PFSK-1 (cell line): Measurements from ENCODE around the gene CLEC1B.

Experiments
- FOXP2 ChIP-seq: optimal IDR thresholded peaks from 2 replicates; pipeline ENCODE3; 2011; ENCODE audit warnings: borderline replicate concordance, control low read depth, inconsistent platforms; ENCODE audit not compliant: insufficient read depth; ENCODE audit errors: extremely low read length, extremely low read depth
- POLR2AphosphoS5 ChIP-seq: IDR thresholded peaks from 2 replicates; pipeline ENCODE4 v1.6.1; 2012; ENCODE audit warnings: low read depth, mild to moderate bottlenecking, control low read depth, low read length, moderate library complexity
- SIN3A ChIP-seq: IDR thresholded peaks from 2 replicates; pipeline ENCODE4 v1.6.1; 2012; ENCODE audit warnings: mild to moderate bottlenecking, low read length, moderate library complexity, borderline replicate concordance; ENCODE audit not compliant: insufficient read depth
- TAF1 ChIP-seq: IDR thresholded peaks from 2 replicates; pipeline ENCODE4 v1.6.1; 2012; ENCODE audit warnings: low read length, control low read depth, borderline replicate concordance; ENCODE audit not compliant: insufficient read depth
- TF ChIP-seq, protein P1 (sequence below), 2 experiments: IDR thresholded peaks; 2 replicates each; pipeline versions ENCODE4 v1.6.1 to v1.8.0; 2011 to 2012; ENCODE audit warnings: low read depth in 2 of 2, low read length in 2 of 2, control low read depth in 1 of 2, inconsistent platforms in 1 of 2, mild to moderate bottlenecking in 1 of 2, moderate library complexity in 1 of 2; ENCODE audit not compliant: insufficient read depth in 1 of 2

Gene CLEC1B

GRCh38 chr12:9992296-9992695 is 6.6 kb downstream of the CLEC1B start:
- TF ChIP-seq TAF1 (no peak), SIN3A (no peak), POLR2AphosphoS5 (no peak)

GRCh38 chr12:9991876-9992275 is 7.0 kb downstream of the CLEC1B start:
- TF ChIP-seq SIN3A (no peak), FOXP2 (no peak), POLR2AphosphoS5 (no peak), TAF1 (no peak)
- TF ChIP-seq, protein P1, sequence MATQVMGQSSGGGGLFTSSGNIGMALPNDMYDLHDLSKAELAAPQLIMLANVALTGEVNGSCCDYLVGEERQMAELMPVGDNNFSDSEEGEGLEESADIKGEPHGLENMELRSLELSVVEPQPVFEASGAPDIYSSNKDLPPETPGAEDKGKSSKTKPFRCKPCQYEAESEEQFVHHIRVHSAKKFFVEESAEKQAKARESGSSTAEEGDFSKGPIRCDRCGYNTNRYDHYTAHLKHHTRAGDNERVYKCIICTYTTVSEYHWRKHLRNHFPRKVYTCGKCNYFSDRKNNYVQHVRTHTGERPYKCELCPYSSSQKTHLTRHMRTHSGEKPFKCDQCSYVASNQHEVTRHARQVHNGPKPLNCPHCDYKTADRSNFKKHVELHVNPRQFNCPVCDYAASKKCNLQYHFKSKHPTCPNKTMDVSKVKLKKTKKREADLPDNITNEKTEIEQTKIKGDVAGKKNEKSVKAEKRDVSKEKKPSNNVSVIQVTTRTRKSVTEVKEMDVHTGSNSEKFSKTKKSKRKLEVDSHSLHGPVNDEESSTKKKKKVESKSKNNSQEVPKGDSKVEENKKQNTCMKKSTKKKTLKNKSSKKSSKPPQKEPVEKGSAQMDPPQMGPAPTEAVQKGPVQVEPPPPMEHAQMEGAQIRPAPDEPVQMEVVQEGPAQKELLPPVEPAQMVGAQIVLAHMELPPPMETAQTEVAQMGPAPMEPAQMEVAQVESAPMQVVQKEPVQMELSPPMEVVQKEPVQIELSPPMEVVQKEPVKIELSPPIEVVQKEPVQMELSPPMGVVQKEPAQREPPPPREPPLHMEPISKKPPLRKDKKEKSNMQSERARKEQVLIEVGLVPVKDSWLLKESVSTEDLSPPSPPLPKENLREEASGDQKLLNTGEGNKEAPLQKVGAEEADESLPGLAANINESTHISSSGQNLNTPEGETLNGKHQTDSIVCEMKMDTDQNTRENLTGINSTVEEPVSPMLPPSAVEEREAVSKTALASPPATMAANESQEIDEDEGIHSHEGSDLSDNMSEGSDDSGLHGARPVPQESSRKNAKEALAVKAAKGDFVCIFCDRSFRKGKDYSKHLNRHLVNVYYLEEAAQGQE (IDR thresholded peaks at IDR 0.05; ENCODE audit: insufficient read depth in 1 of 2, low read depth in 2 of 2, low read length in 2 of 2): no peak

DNA sequence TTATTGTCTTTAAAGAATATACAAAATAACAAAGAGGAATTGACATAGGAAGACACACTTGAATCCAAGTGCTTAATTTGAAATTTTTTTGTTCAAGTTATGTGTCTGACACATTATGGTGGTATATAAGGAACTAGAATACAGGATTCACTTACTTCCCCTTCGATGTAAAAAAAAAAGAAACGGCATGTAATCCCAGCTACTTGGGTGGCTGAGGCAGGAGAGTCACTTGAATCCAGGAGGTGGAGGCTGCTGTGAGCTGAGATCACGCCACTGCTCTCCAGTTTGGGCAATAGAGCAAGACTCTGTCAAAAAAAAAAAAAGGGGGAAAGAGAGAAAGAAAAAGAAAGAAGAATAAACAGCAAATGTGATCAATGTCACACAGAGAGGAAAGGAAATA is 18.8 kb downstream of the CLEC1B start:
- TF ChIP-seq FOXP2 (no peak), SIN3A (no peak), TAF1 (no peak)

DNA sequence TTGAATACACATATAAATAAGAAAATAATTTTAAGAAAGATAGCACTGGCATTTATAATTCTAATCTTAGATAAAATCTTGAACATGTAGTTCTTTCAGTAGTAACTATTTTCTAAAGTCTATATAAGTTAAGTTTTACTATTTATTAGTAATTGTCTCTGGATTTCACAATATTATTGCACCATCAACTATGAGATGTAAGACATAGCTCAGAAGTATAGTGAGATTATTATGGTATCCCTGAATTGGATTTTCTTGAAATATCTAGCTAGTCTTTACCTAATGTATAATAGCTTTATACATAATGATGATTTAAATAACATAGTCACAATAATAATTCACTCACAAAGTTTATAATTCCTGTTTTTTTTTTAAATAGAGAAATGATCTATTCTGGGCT is 21.0 kb downstream of the CLEC1B start:
- no peak for TF ChIP-seq FOXP2
- TF ChIP-seq TAF1: no peak
- no peak for TF ChIP-seq POLR2AphosphoS5
- TF ChIP-seq, protein P1 (IDR thresholded peaks at IDR 0.05; ENCODE audit: insufficient read depth in 1 of 2, low read depth in 2 of 2, low read length in 2 of 2): no peak
- no peak for TF ChIP-seq SIN3A

DNA sequence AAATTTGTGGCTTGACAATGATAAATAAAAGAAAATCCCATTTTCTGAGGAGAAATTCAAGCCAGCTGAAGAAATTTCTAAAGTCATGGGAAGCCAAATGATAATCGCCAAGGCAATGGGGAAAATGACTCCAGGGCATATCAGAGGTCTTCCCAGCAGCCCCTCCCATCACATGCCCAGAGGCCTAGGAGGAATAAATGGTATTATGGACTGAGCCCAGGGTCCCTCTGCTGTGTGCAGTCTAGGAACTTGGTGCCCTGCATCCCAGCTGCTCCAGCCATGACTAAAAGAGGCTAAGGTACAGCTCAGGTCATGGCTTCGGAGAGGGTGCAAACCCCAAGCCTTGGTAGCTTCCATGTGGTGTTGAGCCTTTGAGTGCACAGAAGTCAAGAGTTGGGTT is 23.3 kb downstream of the CLEC1B start:
- TF ChIP-seq POLR2AphosphoS5 (no peak), SIN3A (no peak), FOXP2 (no peak), TAF1 (no peak)
- TF ChIP-seq, protein P1 (IDR thresholded peaks at IDR 0.05; ENCODE audit: insufficient read depth in 1 of 2, low read depth in 2 of 2, low read length in 2 of 2): no peak

DNA sequence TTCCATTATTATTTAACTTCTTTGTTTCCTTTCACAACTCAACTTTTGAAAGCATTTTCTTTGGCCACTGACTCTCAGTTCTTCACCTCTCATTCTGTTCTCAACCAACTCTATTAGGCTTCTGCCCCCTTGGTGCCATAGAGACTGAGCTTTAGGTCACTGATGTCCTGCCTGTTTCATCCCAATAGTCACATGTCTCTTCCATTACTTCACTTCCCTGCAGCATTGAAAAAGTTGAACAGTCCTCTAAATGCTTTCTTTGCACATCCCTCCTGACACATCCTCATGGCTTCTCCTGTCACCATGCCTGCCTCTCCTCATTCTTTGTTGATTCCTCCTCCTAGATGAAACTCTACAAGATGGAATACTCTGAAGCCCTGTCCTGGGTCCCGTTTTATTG is 25.0 kb downstream of the CLEC1B start:
- TF ChIP-seq, protein P1 (IDR thresholded peaks at IDR 0.05; ENCODE audit: insufficient read depth in 1 of 2, low read depth in 2 of 2, low read length in 2 of 2): no peak
- no peak for TF ChIP-seq FOXP2
- no peak for TF ChIP-seq POLR2AphosphoS5
- TF ChIP-seq TAF1: no peak
- TF ChIP-seq SIN3A: no peak
